GM19351 (cell line): ENCODE data around the gene VAMP5.
"Not testable (repeated sequence)": the region's sequence is repeated elsewhere in the genome, so short reads cannot be mapped to it uniquely, and the experiment has no call there.

Experiments
- ATAC-seq: cut with Tn5 transposase; IDR thresholded peaks from one replicate; pipeline ENCODE4 v1.9.1; 2021; ENCODE audit warnings: mild to moderate bottlenecking, moderate library complexity; ENCODE audit not compliant: unreplicated experiment

VAMP5 gene, protein sequence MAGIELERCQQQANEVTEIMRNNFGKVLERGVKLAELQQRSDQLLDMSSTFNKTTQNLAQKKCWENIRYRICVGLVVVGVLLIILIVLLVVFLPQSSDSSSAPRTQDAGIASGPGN

DNA sequence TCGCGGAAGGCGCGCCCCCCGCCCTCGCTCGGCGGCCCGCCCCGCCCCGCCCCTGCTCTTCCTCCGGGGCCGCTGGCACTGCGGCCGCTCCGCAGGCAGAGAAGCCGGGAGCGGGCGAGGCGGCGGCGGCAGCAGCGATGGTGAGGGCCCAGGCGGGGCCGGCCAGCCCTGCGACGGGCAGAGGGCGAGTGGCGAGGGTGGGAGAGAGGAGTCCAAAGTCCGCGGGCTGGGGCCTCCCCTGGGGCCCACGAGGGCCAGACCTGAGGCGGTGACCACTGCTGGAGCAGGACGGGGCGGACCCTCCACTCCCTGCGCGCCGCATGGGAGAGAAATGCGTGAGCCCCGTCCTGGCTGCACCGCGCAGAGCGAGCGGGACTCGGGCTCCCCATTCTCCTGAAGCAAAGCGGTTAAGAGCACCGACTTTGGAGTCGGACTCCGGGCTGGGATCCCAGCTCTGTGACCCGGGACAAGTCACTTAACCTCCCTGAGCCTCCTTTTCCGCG is at the start of gene VAMP5:
Gene VAMP5 (plus strand): TSS at position 78 of the 503 bp plus-strand sequence. CDS start 60 bp downstream, at position 138.
- ATAC-seq = peak; percentile 73

DNA sequence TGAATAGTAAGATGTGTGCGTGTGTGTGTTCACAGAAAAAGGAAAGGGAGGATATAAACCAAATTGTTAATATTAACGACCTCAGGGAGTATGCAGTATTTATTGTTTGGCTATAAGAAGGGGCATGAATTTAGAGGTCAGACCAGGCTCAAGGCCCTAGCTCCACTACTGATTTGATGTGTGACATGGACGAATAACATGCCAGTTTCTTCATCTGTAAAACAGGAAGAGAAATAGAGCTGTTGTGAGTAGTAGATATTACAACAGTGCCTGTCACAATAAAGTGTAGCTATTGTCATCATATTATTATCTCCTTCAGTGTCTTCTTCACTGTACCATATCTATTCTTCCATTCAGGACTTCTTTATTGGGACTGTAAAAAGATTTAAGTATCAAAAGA is 49.4 kb upstream of the VAMP5 start:
- ATAC-seq = no peak

DNA sequence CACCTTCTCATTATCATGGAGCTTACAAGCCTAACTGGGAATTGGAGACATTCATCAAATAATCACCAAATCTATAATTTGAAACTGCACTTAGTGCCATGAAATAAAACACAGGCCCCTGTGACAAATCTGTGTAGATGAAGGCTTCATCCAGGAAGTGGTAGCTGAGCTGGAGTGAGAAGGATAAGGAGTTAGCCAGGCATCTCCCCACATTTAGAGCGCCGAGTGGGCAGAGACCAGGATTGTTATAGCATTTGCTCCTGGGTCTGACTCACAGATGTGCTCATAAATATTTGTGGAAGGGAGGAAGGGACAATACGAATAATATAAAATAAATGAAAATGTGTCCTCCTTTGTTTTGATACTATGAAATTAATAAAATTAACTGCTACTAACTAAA is 47.8 kb upstream of the VAMP5 start:
- ATAC-seq = no peak

DNA sequence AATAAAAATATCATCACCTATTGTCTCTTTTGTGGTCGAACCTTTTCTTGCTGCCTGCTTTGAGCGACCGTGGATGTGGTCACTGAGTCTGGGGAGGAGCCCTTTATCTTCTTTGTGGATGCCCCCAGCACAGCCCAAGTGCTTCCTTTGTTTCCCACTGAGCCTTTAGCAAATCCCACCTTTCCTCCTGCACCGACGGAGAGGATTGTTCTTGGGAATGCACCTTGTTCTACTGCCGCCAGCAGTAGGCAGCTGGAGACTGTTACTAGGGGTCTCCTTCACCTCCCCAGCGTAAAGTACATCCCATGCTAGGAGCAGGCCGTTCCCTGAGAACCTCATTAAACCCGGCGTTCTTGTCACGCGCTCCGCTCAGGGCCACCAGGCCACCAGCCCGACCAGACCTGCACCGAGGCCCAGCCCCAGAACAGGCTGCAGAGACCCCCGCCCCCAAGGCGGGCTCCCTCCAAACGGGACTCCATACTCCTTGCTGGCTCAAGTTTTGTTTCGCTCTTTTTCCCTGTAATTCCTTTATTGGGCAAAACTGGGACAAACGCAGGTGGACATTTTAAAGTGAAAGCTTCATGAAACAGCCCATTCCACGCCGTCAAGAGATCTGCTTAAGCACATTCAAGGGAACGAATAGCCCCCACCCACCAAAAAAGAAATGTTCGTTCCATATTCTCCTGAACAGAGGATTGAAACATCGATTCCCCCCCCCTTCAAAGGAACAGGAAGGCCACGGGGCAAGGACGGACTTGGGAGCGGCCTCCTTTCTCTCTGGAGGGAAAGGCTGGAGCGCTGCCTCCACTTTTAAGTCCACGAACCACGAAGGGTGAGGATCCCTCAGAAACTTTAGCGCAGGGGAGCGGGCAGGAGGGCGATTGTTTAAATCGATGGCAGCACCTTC is 46.4 kb upstream of the VAMP5 start:
- no peak for ATAC-seq

DNA sequence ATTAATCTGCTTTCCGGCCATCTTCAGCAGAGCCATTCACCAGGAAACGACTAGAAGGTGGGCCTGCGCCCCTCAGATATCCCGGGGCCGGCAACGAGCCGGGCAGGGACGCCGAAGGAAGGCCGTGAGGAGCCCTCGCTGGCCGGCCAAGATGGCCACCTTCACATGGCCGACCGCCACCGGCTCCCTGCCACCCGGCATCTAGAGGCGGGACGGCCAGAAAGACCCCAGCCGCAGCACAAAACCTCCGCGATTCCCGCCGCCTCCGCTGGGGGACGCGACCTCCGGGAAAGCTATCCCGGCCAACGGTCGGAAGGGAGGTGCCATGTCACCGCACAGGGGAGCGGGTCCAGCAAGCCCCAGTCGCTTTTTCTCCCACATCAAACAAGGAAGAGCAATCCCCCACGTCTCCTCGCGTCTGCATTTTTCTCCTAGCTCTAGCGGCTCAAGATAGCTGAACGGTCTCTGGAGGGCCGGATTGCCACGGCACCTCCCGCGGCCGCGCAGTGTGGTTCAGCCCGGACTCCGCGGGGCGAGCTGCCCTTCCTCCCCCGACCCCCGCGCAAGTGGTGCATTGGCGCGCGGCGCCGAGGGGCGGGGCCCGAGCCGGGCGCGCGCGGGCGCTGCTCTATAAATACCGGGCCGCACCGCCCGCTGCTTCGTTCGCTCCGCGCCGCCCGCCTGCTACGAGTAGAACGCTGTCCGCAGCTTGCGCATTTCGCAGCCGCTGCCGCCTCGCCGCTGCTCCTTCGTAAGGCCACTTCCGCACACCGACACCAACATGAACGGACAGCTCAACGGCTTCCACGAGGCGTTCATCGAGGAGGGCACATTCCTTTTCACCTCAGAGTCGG is 45.5 kb upstream of the VAMP5 start, which contains the start of gene MAT2A:
Gene MAT2A (plus strand): TSS at position 662 of the 854 bp plus-strand sequence. CDS start 120 bp downstream, at position 782.
- ATAC-seq = peak; percentile 71

DNA sequence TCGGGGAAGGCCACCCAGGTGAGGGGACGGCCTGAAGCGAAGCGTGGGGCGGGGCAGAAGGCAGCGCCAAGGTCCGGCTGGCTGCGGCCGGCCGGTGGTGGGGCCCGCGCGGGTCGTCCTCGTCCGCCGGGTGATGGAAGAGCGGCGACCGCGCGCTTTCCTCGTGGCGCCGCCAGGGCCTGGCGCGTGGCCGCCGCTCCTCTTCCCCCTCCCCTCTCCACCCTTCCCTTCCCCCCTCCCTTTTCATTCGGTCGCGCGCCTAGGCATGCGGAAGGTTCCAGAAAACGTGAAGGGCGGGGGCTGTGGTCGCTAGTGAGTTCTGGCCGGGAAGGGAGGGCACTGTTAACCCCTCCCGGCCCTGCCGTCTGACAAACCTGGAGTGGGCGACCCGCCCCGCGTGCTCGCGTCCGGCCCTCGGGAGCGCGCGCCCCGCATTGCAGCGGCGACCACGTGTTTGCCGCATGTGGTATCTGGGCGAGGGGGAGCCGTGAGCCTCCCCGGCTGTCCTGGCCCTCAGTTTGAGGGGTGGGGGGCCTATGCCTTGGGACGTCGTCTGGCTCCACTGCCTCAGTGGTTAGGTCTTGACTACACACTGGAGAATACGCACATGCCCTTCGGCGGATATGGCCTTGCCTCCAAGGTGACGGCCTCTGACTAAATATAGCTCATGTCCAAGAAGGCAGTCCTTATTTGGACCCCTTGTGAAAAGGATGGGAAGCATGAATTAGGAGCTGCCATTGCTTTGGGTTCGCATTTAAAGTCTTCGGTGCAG is 44.7 kb upstream of the VAMP5 start:
- ATAC-seq = peak; percentile 22

DNA sequence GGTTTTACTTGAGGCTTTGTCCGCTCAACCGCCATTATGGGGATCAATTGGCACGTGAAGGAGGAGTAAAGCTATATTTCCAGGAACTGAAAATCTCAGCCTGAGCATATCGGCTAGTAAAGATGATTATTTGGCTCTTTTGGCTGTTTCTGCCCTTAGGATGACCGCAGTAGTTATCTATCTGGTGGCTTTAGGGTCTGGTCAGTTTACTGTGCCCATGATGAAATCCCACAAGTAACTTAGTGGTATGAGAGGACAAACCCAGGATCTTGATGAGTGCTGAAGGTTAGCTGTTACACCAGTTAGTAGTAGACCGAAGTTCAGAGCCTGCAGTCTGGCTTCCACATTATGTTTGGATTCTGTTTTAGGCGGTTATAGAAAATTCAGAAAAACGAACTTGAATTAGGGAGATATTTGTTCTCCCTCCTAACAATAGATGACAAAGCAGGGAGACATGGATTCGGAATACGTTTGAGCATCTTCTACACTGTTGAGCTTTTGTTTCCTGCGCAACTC is 44.0 kb upstream of the VAMP5 start:
- no peak for ATAC-seq

DNA sequence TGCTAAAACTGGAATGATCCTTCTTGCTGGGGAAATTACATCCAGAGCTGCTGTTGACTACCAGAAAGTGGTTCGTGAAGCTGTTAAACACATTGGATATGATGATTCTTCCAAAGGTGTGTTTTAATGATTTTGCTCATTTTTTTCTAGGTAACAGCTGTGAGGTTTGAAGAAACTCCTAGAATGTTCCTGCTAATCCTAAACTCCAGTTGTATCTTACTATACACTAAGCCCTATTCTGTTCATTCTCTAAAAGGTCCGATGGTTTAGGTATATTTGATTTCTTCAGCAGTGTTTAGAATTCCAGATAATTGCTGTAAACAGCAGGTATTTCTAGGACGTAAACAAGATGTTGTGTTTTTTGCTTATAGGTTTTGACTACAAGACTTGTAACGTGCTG is 43.0 kb upstream of the VAMP5 start:
- ATAC-seq = no peak

DNA sequence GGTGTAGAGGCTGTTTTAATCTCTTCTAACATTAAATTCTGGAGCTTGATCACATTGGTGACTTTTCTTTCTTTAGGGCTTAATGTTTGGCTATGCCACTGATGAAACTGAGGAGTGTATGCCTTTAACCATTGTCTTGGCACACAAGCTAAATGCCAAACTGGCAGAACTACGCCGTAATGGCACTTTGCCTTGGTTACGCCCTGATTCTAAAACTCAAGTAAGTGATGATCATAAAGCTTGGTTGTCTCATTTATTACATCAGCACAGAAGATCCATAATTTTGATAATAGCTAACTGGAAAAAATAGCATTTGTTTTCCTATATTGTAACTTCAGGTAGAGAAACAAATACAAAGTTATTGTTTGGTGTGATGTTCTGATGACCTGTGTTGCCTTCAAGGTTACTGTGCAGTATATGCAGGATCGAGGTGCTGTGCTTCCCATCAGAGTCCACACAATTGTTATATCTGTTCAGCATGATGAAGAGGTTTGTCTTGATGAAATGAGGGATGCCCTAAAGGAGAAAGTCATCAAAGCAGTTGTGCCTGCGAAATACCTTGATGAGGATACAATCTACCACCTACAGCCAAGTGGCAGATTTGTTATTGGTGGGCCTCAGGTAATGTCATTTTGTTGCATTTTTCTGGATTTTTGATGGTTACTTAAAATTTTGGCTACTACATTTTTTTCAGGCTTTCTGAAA is 42.3 kb upstream of the VAMP5 start:
- no peak for ATAC-seq

DNA sequence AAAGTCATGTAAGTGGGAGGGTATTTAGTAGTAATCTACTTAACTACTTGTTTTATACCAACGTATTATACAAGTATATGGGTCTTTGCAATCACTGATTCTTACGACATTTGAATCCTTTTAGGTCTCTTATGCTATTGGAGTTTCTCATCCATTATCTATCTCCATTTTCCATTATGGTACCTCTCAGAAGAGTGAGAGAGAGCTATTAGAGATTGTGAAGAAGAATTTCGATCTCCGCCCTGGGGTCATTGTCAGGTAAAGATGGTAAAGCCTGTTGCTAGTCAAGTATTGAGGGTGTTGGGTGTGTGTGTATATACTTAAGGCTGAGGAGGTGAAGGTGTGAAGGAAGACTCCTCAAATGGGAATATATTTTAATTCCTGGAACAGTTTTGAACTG is 41.5 kb upstream of the VAMP5 start:
- ATAC-seq = no peak

DNA sequence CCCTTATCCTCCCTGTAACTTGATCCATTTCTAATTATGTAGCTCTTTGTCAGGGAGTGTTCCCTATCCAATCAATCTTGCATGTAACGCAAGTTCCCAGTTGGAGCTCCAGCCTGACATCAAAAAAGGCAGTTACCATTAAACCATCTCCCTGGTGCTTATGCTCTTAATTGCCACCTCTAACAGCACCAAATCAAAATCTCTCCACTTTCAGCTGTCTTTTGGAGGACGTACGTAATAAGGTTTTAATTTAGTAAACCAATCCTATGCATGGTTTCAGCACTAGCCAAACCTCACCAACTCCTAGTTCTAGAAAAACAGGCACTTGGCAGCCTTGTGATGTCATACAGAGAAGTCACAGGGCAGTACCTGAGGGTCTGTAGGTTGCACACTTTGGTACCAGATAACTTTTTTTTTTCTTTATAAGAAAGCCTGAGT is 40.0 kb upstream of the VAMP5 start:
- not testable (repeated sequence) for ATAC-seq

DNA sequence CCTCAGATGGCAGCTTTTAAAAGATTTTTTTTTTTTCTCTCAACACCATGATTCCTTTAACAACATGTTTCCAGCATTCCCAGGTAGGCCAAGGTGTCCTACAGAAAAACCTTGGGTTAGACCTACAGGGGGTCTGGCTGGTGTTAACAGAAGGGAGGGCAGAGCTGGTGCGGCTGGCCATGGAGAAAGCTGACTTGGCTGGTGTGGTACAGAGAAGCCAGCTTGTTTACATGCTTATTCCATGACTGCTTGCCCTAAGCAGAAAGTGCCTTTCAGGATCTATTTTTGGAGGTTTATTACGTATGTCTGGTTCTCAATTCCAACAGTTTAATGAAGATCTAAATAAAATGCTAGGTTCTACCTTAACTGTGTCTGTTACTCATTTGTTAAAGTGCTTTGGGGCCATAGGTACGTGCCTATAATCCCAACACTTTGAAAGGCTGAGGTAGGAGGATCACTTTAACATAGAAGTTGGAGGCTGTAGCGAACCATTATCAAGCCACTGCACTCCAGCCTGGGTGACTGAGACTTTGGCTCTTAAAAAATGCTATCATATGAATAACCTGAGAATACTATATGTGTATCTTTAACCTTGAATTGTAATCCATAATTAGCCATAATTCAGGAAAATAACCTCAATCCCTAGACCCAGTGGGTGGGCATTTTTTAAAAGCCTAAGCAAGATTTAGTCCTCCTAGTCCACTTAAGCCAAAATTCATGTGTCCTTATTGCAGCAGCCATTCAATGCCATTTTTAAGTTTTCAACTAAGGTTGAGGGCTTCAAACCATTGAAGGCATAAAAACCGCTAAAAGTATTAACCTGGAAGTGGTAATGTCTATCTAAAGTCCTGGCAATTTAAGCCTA is 39.1 kb upstream of the VAMP5 start:
- not testable (repeated sequence) for ATAC-seq

DNA sequence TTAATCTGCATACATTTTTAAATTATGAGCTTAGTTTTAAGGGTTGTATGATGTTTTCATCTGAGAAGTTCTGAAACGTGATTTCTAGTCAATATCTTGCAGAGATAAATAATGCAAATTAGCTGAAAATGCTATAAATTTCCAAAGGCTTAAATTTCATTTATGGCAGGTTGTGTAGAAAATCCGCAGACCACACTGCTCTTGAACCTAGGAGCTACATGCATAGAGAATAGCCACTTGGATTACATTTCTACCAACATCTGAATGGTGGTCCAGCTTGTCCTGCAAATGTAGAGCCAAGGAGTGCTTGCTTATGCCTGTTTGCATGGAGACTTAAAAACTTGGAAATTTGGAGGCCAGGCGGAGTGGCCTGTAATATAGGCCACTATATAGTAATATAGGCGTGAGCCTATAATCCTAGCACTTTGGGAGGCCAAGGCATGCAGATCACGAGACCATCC is 38.4 kb upstream of the VAMP5 start:
- ATAC-seq = no peak

DNA sequence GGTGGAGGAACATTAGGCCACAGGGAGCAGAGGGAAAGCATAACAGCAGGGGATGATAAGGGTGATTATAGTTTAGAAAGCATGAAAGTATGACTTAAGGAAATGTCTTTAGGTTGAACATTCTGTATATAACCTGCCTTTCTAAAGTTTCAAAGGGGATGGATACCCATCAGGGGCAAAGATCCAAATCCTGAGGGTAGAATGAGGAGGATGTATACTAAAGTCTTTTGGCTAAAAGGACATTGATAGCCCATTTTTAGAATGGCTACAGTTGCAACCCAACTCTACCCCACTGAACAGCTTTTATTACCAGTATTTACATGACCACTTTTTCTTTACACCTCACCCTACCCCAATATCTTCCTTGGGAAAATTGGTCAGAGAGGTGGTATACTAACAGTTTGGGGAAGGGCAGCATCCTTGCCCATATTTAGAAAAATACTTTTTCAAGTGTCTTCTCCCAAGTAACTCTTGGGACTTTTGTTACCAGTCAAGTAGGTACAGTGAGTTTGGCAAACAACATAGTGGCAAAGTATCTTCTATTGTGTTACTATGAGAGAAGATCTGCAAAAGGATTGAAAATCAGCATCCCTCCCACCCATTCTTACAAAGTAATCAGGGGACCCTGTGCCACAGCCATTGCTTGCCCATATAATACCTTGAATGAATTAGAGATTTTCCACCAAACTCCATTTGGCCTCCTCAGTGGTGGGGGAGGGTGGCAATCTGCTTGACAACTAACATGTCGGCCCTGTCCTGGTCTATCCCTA is 37.0 kb upstream of the VAMP5 start:
- ATAC-seq = no peak

DNA sequence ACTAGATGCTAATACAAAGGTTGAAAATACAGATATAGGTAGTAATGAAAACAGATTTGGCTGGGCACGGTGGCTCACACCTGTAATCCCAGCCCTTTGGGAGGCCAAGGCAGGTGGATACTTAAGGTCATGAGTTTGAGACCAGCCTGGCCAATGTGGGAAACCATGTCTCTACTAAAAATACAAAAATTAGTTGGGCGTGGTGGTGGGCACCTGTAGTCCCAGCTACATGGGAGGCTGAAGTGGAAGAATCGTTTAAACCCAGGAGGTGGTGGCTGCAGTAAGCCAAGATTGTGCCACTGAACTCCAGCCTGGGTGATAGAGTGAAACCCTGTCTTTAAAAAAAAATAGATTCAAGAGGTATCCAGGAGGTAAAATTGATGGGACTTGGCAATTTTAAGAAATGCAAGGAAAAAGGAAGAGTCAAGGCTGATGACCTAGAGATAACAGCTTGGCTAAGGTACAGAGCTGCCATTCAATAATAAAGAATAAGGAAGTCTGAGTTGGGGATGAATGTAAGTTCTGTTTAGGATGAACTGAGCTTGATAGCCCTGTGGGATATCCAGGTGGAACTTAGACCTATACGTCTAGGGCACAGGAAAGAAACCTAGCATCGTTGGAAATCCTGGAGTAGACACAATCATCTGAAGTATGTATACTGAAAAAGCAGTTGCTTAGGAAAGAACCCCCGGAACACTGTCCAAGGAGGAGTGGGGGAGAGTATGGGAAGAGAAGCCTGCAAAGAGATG is 36.2 kb upstream of the VAMP5 start:
- no peak for ATAC-seq

DNA sequence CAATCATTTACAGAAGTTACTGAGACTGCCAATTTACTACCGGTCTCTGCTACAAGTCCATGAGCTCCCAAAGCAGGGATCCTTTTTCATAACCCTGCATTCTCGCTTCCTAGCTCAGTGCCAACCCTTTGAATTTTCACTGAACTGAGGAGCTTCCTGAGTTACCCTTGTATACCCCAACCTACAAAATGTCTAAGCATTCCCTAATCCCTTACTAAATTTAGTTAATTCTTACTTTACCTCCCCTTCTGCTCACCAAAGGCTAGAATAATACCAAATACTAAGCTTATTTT is 35.7 kb upstream of the VAMP5 start:
- ATAC-seq = no peak

DNA sequence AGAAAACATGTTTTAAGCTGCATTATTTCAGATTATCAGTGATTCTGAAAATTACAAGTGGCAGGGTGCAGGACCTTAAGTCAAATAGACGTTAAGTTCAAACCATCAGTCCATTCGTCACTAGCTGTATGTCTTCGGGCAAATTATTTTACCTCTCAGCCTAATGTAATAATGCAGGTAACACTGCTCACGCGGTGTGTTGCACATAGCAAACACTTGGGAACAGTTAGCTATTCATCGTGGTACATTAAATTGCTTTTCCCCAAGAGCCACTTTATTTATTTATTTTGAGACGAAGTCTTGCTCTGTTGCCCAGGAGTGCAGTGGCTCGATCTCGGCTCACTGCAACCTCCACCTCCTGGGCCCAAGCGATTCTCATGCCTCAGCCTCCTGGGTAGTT is 35.1 kb upstream of the VAMP5 start:
- no peak for ATAC-seq
